ENCODE results near the gene RBAK.

GRCh38 chr7:5053175-5053574, 7.5 kb downstream of the RBAK start:
- no peak for TF ChIP-seq CTCF (IDR thresholded peaks at IDR 0.05; ENCODE audit: insufficient read depth, low read length)
- TF ChIP-seq GABPA (IDR thresholded peaks at IDR 0.05; ENCODE audit: low read depth), result no peak
- TF ChIP-seq POLR2AphosphoS5 (IDR thresholded peaks at IDR 0.05; ENCODE audit: low read depth), result no peak
- TF ChIP-seq SPI1 (IDR thresholded peaks at IDR 0.05; ENCODE audit: borderline replicate concordance, low read depth), result no peak
- no peak for TF ChIP-seq REST (IDR thresholded peaks at IDR 0.05; ENCODE audit: insufficient replicate concordance, low read depth)
